HFF-Myc (cell line): ENCODE measurements around the gene PTPN7.

Experiments used
- DNase-seq: peaks from one replicate; pipeline ENCODE4 v3.0.0-alpha.2; 2011; ENCODE audit warnings: low read depth; ENCODE audit errors: extremely low read depth
- H3K4me3 ChIP-seq: replicated peaks from 2 replicates; pipeline ENCODE4 v1.5.1; 2011; ENCODE audit warnings: low read depth, mild to moderate bottlenecking, control low read depth, low read length
- CTCF ChIP-seq: IDR thresholded peaks from 2 replicates; pipeline ENCODE4 v1.5.1; 2012; ENCODE audit warnings: mild to moderate bottlenecking, low read depth, low read length, control low read depth; ENCODE audit errors: missing control alignments

PTPN7 gene

GRCh38 chr1:202189918-202190715, 29.7 kb upstream of the PTPN7 start:
- no peak for TF ChIP-seq CTCF
- no peak for DNase-seq
- no peak overlapping the region for H3K4me3 ChIP-seq

GRCh38 chr1:202189001-202189790, 28.8 kb upstream of the PTPN7 start:
- no peak for DNase-seq
- peak; percentile 74 for TF ChIP-seq CTCF
- H3K4me3 ChIP-seq, result no peak overlapping the region

GRCh38 chr1:202187697-202188407, 27.4 kb upstream of the PTPN7 start:
- DNase-seq, result no peak
- TF ChIP-seq CTCF, result no peak
- no peak overlapping the region for H3K4me3 ChIP-seq

GRCh38 chr1:202187041-202187671, 26.8 kb upstream of the PTPN7 start:
- H3K4me3 ChIP-seq, result no peak overlapping the region
- TF ChIP-seq CTCF, result no peak
- no peak for DNase-seq

GRCh38 chr1:202186327-202186726, 25.9 kb upstream of the PTPN7 start:
- H3K4me3 ChIP-seq, result no peak overlapping the region
- TF ChIP-seq CTCF, result no peak
- DNase-seq, result no peak

GRCh38 chr1:202184750-202185460, 24.5 kb upstream of the PTPN7 start:
- peak; percentile 63 for DNase-seq

More at GRCh38 chr1:202184750-202185460, 24.5 kb upstream of the PTPN7 start:
- TF ChIP-seq CTCF, result peak; percentile 90
- H3K4me3 ChIP-seq, result no peak overlapping the region
